H1 (cell line): Measurements from ENCODE around the gene DOCK11.

ENCODE experiments used
- EP300 ChIP-seq, 2 experiments: IDR thresholded peaks; 1 replicate in 1 of 2; 2 replicates in 1 of 2; pipeline ENCODE4 v1.6.1; 2011 to 2012; ENCODE audit warnings: low read depth in 2 of 2, low read length in 2 of 2, mild to moderate bottlenecking in 2 of 2, borderline replicate concordance in 1 of 2, inconsistent platforms in 1 of 2, moderate library complexity in 1 of 2
- POLR2AphosphoS5 ChIP-seq: IDR thresholded peaks from 2 replicates; pipeline ENCODE4 v1.6.1; 2011; ENCODE audit warnings: low read depth, low read length
- SIN3A ChIP-seq, 2 experiments: IDR thresholded peaks in 1 of 2; conservative IDR thresholded peaks in 1 of 2; 2 replicates each; pipeline ENCODE4 v1.6.1; 2011 to 2012; ENCODE audit warnings: low read length in 2 of 2, improper control_type of control experiment in 1 of 2, low read depth in 1 of 2, mild to moderate bottlenecking in 1 of 2
- TF ChIP-seq, protein P1 (sequence below), 3 experiments: IDR thresholded peaks; 1 replicate in 2 of 3; 2 replicates in 1 of 3; pipeline versions ENCODE4 v1.5.1 to v1.6.1; 2011; ENCODE audit warnings: low read length in 3 of 3, mild to moderate bottlenecking in 3 of 3, inconsistent platforms in 2 of 3, low read depth in 1 of 3, moderate library complexity in 1 of 3; ENCODE audit not compliant: insufficient read depth in 1 of 3; ENCODE audit errors: control extremely low read depth in 1 of 3

- no peak for TF ChIP-seq POLR2AphosphoS5
- TF ChIP-seq EP300 (IDR thresholded peaks at IDR 0.05; ENCODE audit: borderline replicate concordance in 1 of 2, low read depth in 2 of 2, low read length in 2 of 2), result no peak
- TF ChIP-seq, protein P1, sequence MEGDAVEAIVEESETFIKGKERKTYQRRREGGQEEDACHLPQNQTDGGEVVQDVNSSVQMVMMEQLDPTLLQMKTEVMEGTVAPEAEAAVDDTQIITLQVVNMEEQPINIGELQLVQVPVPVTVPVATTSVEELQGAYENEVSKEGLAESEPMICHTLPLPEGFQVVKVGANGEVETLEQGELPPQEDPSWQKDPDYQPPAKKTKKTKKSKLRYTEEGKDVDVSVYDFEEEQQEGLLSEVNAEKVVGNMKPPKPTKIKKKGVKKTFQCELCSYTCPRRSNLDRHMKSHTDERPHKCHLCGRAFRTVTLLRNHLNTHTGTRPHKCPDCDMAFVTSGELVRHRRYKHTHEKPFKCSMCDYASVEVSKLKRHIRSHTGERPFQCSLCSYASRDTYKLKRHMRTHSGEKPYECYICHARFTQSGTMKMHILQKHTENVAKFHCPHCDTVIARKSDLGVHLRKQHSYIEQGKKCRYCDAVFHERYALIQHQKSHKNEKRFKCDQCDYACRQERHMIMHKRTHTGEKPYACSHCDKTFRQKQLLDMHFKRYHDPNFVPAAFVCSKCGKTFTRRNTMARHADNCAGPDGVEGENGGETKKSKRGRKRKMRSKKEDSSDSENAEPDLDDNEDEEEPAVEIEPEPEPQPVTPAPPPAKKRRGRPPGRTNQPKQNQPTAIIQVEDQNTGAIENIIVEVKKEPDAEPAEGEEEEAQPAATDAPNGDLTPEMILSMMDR (IDR thresholded peaks at IDR 0.05; ENCODE audit: control extremely low read depth in 1 of 3, insufficient read depth in 1 of 3, low read depth in 1 of 3, low read length in 3 of 3), result no peak
- TF ChIP-seq SIN3A (conservative IDR thresholded peaks at IDR 0.05 in 1 of 2, IDR thresholded peaks at IDR 0.05 in 1 of 2; ENCODE audit: low read depth in 1 of 2, low read length in 2 of 2), result no peak
Measured at GRCh38 chrX:118524344-118524743, 28.7 kb downstream of the DOCK11 start.
